ENCODE measurements around the gene PRKN. TPM values are rescaled to one million over a fixed set of nuclear protein-coding genes. Genes with fewer than 3 reads are reported as not detected.

The PRKN gene
- total RNA-seq, 1 experiment from 2014 or later: 0.46 TPM

- BruUV-seq (replicated peaks): no TSS peak
- H3K27me3 ChIP-seq (ENCODE audit: control insufficient read depth, insufficient read depth, low read length): no peaks in the 10 kb centered on the region
- intact Hi-C loops (cut with micrococcal nuclease; ENCODE audit: unreplicated experiment) (no loop called here), in situ Hi-C loops (cut with HindIII; ENCODE audit: low pct_unique_long_range_greater_than_20kb, low sequenced_read_pairs) (no loop called here)
- H3K36me3 ChIP-seq (ENCODE audit: control insufficient read depth, insufficient read depth, low read length): no peaks in the 10 kb centered on the region
- no peak overlapping the region for H3K4me3 ChIP-seq (ENCODE audit: low read depth in 2 of 2, low read length in 2 of 2)
- DNase-seq (ENCODE audit: low read depth, low spot score): no peak
- no peaks in the 10 kb centered on the region for H3K9me3 ChIP-seq (ENCODE audit: control insufficient read depth, insufficient read depth, low read depth, low read length)
- H3K27ac ChIP-seq (ENCODE audit: low read length): no peak overlapping the region
- TF ChIP-seq POLR2AphosphoS5 (IDR thresholded peaks at IDR 0.05; ENCODE audit: low read depth, low read length) (no peak), SIN3A (IDR thresholded peaks at IDR 0.05; ENCODE audit: borderline replicate concordance, insufficient read depth, low read depth, low read length) (no peak), REST (IDR thresholded peaks at IDR 0.05; ENCODE audit: insufficient read depth in 1 of 2, low read depth in 2 of 2, low read length in 1 of 2) (no peak), TCF7L2 (IDR thresholded peaks at IDR 0.05; ENCODE audit: low read depth, low read length) (no peak)
- TF ChIP-seq, protein P1, sequence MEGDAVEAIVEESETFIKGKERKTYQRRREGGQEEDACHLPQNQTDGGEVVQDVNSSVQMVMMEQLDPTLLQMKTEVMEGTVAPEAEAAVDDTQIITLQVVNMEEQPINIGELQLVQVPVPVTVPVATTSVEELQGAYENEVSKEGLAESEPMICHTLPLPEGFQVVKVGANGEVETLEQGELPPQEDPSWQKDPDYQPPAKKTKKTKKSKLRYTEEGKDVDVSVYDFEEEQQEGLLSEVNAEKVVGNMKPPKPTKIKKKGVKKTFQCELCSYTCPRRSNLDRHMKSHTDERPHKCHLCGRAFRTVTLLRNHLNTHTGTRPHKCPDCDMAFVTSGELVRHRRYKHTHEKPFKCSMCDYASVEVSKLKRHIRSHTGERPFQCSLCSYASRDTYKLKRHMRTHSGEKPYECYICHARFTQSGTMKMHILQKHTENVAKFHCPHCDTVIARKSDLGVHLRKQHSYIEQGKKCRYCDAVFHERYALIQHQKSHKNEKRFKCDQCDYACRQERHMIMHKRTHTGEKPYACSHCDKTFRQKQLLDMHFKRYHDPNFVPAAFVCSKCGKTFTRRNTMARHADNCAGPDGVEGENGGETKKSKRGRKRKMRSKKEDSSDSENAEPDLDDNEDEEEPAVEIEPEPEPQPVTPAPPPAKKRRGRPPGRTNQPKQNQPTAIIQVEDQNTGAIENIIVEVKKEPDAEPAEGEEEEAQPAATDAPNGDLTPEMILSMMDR (IDR thresholded peaks at IDR 0.05): no peak
- ChIA-PET POLR2A (no interaction called here), CTCF (no interaction called here)
- H3K4me1 ChIP-seq (ENCODE audit: control insufficient read depth, insufficient read depth, low read length): no peaks in the 10 kb centered on the region
- ATAC-seq: no peak
Measured at GRCh38 chr6:162637317-162637716, 90.2 kb downstream of the PRKN start.

DNA sequence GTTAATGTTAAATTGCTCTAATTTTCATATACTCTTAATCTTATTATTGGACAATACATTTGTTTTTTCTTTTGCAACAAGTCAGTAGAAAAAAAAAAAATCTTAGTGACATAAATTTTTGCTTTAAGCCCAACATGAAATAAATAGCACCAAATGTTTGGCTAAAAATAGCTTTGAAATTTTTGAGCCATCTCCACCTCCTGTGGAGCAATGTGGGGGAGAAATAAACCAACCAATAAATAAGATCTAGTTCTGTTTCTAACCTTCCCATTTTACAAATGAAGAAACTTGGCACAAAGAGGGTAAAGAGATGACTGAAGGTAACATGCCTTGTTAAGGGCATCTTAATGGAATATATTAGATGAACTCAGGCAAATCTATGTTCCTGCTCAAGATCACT lies 91.4 kb downstream of the PRKN start:
- Histone ChIP-seq H3K27me3 (ENCODE audit: control insufficient read depth, insufficient read depth, low read length) (no peaks in the 10 kb centered on the region), H3K9me3 (ENCODE audit: control insufficient read depth, insufficient read depth, low read depth, low read length) (no peaks in the 10 kb centered on the region), H3K4me3 (ENCODE audit: low read depth in 2 of 2, low read length in 2 of 2) (no peak overlapping the region), H3K36me3 (ENCODE audit: control insufficient read depth, insufficient read depth, low read length) (no peaks in the 10 kb centered on the region), H3K4me1 (ENCODE audit: control insufficient read depth, insufficient read depth, low read length) (no peaks in the 10 kb centered on the region), H3K27ac (ENCODE audit: low read length) (no peak overlapping the region)
- intact Hi-C loops (cut with micrococcal nuclease; ENCODE audit: unreplicated experiment): no loop called here
- no TSS peak for BruUV-seq (replicated peaks)
- DNase-seq (ENCODE audit: low read depth, low spot score): no peak
- CTCF ChIA-PET: no interaction called here
- in situ Hi-C loops (cut with HindIII; ENCODE audit: low pct_unique_long_range_greater_than_20kb, low sequenced_read_pairs): no loop called here
- POLR2A ChIA-PET: no interaction called here
- TF ChIP-seq REST (IDR thresholded peaks at IDR 0.05; ENCODE audit: insufficient read depth in 1 of 2, low read depth in 2 of 2, low read length in 1 of 2) (no peak), TCF7L2 (IDR thresholded peaks at IDR 0.05; ENCODE audit: low read depth, low read length) (no peak), POLR2AphosphoS5 (IDR thresholded peaks at IDR 0.05; ENCODE audit: low read depth, low read length) (no peak), SIN3A (IDR thresholded peaks at IDR 0.05; ENCODE audit: borderline replicate concordance, insufficient read depth, low read depth, low read length) (no peak)
- TF ChIP-seq, protein P1 (IDR thresholded peaks at IDR 0.05): no peak
- ATAC-seq: no peak
